OCI-LY1 (cell line): ENCODE results near the gene LAMP1.

Experiments
- H2AFZ ChIP-seq: fragments of 200-600 bp; sonication (generic), shearing (Covaris generic); 2 replicates; pipeline ENCODE4 v1.6.0; 2014; ENCODE audit warnings: antibody characterized with exemption, mild to moderate bottlenecking, low read length
- H3F3A ChIP-seq: fragments of 200-600 bp; sonication (generic), shearing (Covaris generic); 2 replicates; pipeline ENCODE4 v1.6.0; 2014; ENCODE audit warnings: mild to moderate bottlenecking, antibody characterized with exemption, low read length, moderate library complexity; ENCODE audit not compliant: insufficient read depth
- H3K27ac ChIP-seq: fragments of 200-600 bp; sonication (generic); 2 replicates; pipeline ENCODE4 v1.5.1; 2014; ENCODE audit warnings: low read length, mixed run types, mild to moderate bottlenecking, low read depth; ENCODE audit not compliant: poor library complexity, severe bottlenecking
- H3K27me3 ChIP-seq: fragments of 200-600 bp; sonication (generic); 2 replicates; pipeline ENCODE4 v1.6.0; 2014; ENCODE audit warnings: antibody characterized with exemption, mild to moderate bottlenecking, low read length, moderate library complexity; ENCODE audit not compliant: insufficient read depth
- H3K36me3 ChIP-seq: fragments of 200-600 bp; sonication (generic); 2 replicates; pipeline ENCODE4 v1.6.1; 2014; ENCODE audit warnings: mild to moderate bottlenecking, antibody characterized with exemption, low read length, moderate library complexity, mixed read lengths; ENCODE audit not compliant: insufficient read depth
- H3K4me1 ChIP-seq: fragments of 200-600 bp; sonication (generic); 2 replicates; pipeline ENCODE4 v1.5.1; 2014; ENCODE audit warnings: mild to moderate bottlenecking, low read length, moderate library complexity; ENCODE audit not compliant: insufficient read depth, severe bottlenecking
- H3K4me2 ChIP-seq: fragments of 200-600 bp; sonication (generic), shearing (Covaris generic); 2 replicates; pipeline ENCODE4 v1.6.1; 2014; ENCODE audit warnings: low read length
- H3K4me3 ChIP-seq: fragments of 200-600 bp; sonication (generic); 2 replicates; pipeline ENCODE4 v1.5.1; 2014; ENCODE audit warnings: low read length, low read depth, mild to moderate bottlenecking, mixed read lengths; ENCODE audit not compliant: poor library complexity, severe bottlenecking
- H3K79me2 ChIP-seq: fragments of 200-600 bp; shearing (Covaris generic); 2 replicates; pipeline ENCODE4 v1.6.1; 2016; ENCODE audit warnings: mixed run types, low read length, mixed read lengths; ENCODE audit not compliant: insufficient read depth
- H3K9ac ChIP-seq: fragments of 200-600 bp; sonication (generic), shearing (Covaris generic); 2 replicates; pipeline ENCODE4 v1.6.1; 2014; ENCODE audit warnings: mild to moderate bottlenecking, low read length, mixed read lengths
- H3K9me2 ChIP-seq: fragments of 200-600 bp; sonication (generic), shearing (Covaris generic); 2 replicates; pipeline ENCODE4 v1.6.1; 2014; ENCODE audit warnings: low read depth, mild to moderate bottlenecking, low read length, mixed read lengths
- H3K9me3 ChIP-seq: fragments of 200-600 bp; shearing (Covaris generic); 2 replicates; pipeline ENCODE4 v1.6.1; 2014; ENCODE audit warnings: low read length, mixed read lengths
- H4K20me1 ChIP-seq: fragments of 200-600 bp; sonication (generic), shearing (Covaris generic); 2 replicates; pipeline ENCODE4 v1.6.0; 2016; ENCODE audit warnings: mild to moderate bottlenecking, low read length; ENCODE audit not compliant: insufficient read depth
- EZH2 ChIP-seq: fragments of 200-600 bp; sonication (generic), shearing (Covaris generic); IDR thresholded peaks from 2 replicates; pipeline ENCODE4 v1.8.0; 2017; ENCODE audit warnings: borderline replicate concordance, mixed run types, mild to moderate bottlenecking, antibody characterized with exemption, low read length, moderate library complexity, mixed read lengths
- TF ChIP-seq, protein P1 (sequence below): fragments of 200-600 bp; sonication (generic), shearing (Covaris generic); IDR thresholded peaks from 2 replicates; pipeline ENCODE4 v1.5.1; 2017; ENCODE audit warnings: mild to moderate bottlenecking, antibody characterized with exemption, low read length, moderate library complexity, mixed read lengths

Gene LAMP1

DNA sequence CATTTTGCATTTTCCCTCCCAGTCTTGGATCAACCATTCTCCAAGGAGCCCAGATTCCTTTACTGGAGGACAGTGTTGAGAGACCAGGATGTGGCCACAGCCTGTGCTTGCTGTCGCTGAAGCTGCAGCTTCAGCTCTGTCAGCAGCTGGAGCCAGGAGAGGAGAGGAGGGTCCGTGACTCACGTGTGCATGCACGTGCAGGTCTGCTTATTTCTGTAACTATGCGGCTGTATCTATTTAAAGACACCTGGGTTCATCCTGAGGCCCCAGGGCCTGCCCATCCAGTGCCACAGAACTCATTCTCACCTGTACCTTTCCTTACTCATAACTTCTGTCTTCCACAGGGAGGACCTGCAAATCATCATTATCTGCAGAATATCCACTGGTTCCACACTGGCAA is 8.2 kb upstream of the LAMP1 start:
- Histone ChIP-seq H4K20me1 (no peaks in the 10 kb centered on the region), H3F3A (no peaks in the 10 kb centered on the region), H3K9me3 (peaks cover 4% of the 10 kb centered on the region; the same call in 1 of the 2 replicates), H3K79me2 (no peaks in the 10 kb centered on the region), H3K4me3 (no peak overlapping the region), H2AFZ (no peak overlapping the region), H3K9me2 (no peaks in the 10 kb centered on the region), H3K36me3 (no peaks in the 10 kb centered on the region; the same call in 1 of the 2 replicates), H3K27ac (no peak overlapping the region), H3K9ac (no peak overlapping the region), H3K27me3 (peaks cover 9% of the 10 kb centered on the region), H3K4me1 (no peaks in the 10 kb centered on the region), H3K4me2 (no peak overlapping the region)
- TF ChIP-seq, protein P1, sequence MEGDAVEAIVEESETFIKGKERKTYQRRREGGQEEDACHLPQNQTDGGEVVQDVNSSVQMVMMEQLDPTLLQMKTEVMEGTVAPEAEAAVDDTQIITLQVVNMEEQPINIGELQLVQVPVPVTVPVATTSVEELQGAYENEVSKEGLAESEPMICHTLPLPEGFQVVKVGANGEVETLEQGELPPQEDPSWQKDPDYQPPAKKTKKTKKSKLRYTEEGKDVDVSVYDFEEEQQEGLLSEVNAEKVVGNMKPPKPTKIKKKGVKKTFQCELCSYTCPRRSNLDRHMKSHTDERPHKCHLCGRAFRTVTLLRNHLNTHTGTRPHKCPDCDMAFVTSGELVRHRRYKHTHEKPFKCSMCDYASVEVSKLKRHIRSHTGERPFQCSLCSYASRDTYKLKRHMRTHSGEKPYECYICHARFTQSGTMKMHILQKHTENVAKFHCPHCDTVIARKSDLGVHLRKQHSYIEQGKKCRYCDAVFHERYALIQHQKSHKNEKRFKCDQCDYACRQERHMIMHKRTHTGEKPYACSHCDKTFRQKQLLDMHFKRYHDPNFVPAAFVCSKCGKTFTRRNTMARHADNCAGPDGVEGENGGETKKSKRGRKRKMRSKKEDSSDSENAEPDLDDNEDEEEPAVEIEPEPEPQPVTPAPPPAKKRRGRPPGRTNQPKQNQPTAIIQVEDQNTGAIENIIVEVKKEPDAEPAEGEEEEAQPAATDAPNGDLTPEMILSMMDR: no peak
- no peak for TF ChIP-seq EZH2

DNA sequence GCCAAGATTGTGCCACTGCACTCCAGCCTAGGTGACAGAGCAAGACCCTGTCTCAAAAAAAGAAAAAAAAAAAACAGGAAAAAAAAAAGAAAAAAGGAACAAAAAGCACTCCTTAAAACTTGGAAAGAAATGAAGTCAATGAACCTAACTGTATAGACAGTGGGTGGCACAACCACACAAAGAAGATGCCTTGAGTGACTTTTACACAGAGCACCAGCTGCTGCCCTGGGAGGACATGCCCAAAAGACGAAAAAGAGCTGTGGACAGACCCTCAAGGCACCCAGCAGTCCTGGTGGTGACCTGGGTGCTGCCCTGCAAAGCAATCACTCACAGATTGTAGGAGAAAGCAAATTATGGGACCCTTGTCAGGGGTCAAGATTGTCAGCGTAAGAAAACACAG is 5.9 kb upstream of the LAMP1 start:
- Histone ChIP-seq H3K9ac (no peak overlapping the region), H3K9me2 (no peaks in the 10 kb centered on the region), H4K20me1 (no peaks in the 10 kb centered on the region), H3K4me3 (no peak overlapping the region), H3K36me3 (no peaks in the 10 kb centered on the region; the same call in 1 of the 2 replicates), H2AFZ (no peak overlapping the region), H3K27ac (no peak overlapping the region), H3K9me3 (peaks cover 4% of the 10 kb centered on the region; the same call in 1 of the 2 replicates), H3K4me1 (peaks cover 1% of the 10 kb centered on the region), H3K79me2 (no peaks in the 10 kb centered on the region), H3K27me3 (peaks cover 5% of the 10 kb centered on the region; the same call in 1 of the 2 replicates), H3K4me2 (no peak overlapping the region), H3F3A (0 out of 2 replicates have a peak, but pooled peaks cover 3% of the 10 kb centered on the region)
- no peak for TF ChIP-seq EZH2
- TF ChIP-seq, protein P1: no peak

DNA sequence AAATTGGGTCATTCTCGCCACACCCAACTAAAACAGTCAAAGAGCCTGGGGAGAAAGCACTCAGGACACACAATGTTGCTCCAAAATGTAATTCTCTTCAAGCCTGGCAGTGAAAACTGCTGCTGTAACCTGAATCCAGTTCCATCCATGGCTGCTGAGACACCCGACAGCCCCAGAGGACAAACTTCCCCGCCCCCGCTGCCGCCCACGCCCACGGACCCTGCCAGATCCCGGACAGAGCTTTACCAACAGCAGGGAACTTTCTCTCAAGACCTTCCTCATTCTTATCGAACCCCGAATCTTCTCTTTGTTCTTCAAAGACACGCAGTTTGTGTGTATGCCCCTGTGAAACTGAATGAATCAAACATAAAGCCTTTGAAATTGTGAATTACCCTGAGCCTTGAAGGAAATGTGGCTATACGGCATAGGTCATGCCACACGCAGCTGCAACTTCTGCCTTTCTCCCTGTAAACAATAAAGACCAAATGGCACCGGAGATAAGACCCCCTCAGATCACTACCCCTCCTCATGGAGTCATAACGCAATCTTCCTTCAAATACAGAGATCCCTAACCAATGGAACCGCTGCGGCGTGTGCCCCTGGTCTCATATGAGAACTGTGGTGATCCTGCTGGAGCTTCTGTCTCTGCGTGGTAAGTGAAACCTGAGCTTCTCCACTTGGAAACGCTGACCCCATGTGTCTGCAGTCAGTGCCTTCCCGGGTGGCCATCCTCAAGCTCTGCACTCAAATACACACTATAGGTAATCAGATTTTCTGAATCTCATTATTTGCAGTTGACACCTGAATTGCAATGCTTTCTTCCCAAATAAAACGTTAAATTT is 4.8 kb upstream of the LAMP1 start:
- H2AFZ ChIP-seq: no peak overlapping the region
- peak overlapping the region; percentile 8; the same call in 1 of the 2 replicates for H3K9ac ChIP-seq
- no peak overlapping the region for H3K27ac ChIP-seq

More for the DNA sequence above, 4.8 kb upstream of the LAMP1 start:
- Histone ChIP-seq H4K20me1 (no peaks in the 10 kb centered on the region), H3K9me3 (peaks cover 4% of the 10 kb centered on the region; the same call in 1 of the 2 replicates), H3K36me3 (no peaks in the 10 kb centered on the region; the same call in 1 of the 2 replicates), H3K4me2 (no peak overlapping the region), H3K4me1 (peaks cover 7% of the 10 kb centered on the region), H3K27me3 (peaks cover 5% of the 10 kb centered on the region; the same call in 1 of the 2 replicates), H3K9me2 (no peaks in the 10 kb centered on the region), H3K4me3 (no peak overlapping the region), H3K79me2 (no peaks in the 10 kb centered on the region), H3F3A (0 out of 2 replicates have a peak, but pooled peaks cover 3% of the 10 kb centered on the region)
- TF ChIP-seq, protein P1: no peak
- no peak for TF ChIP-seq EZH2
